Regular cardiac myocyte (primary cell): ENCODE results near the gene ZNF814. TPM values are rescaled to one million over a fixed set of nuclear protein-coding genes. Genes with fewer than 3 reads are reported as not detected.

Experiments used
- total RNA-seq: library from RNA; depleted of rRNA; stranded (reverse); fragments of >200 nt; gene quantifications from 2 replicates; pipeline ENCODE4 v1.2.3, GENCODE V29; 2014

Gene ZNF814
- 5.9 and 10.2 TPM in 2 replicates for total RNA-seq

DNA sequence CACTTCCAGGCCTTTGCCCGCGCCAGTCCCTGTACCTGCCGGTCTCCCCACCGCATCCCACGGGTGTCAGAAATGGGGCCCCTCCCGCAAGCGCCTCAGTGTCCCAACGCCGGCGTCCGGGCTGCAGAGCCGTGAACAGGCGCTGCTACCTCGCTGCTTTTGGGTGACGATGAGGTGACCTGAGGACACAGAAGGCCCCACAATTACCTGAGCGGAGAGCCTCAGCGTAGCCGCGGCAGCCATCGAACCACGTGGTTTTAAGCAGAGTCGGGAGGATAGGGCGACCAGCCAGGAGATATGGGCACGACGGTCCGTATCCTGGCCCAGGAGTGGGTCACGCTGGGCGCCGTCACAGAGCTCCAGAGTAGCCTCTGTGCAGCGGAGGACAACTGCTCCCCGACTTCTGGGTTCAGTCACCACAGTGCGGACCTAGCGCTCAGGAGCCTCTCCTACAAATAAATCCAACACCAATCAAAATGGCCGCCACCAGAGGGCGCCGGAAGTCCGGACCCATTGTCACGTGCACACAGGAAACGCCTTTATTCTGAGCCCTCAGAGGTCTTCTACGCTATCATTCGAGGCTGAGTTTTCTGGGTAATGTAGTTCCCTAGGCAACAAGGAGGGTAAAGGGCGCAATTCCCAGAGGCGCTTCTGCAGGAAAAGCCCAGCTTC is at the start of gene ZNF814:
TSS of gene ZNF814 (minus strand) at position 478 of the 672 bp plus-strand sequence. CDS start at position 243, 235 bp downstream.

DNA sequence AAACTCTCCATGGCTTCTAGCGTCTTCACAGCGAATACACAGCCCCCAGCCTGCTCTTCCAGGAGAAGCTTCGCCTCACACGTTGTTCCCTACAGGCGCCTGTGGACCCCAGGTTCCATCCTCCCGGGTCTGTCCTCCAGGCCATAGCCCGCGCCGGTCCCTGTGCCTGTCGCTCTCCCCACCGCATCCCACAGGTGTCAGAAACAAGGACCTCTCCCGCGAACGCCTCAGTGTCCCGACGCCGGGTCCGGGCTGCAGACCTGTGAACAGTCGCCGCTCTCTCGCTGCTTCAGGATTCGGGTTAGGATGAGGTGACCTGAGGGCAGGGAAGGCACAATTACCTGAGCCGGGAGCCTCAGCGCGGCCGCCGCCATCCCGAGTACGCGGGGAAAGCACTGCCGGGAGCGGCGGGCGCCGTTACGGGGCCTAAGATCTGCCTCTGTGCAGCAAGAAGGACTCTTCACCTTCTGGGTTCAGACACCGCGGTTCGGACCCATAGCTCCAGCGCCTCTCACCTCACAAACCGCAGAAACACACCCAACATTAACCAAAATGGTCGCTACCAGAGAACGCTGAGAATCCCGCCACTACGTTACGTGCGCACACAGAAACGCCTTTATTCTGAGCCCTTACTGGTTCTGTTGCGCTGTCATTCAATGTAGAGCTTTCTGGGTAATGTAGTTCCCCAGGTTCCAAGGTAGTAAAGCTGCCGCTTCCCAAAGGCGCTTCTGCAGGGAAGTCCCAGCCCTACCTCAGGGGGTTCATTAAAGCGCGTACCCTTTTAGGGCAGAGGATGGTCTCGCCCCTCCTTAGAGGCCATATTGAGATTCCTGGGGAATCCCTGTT is 46.2 kb upstream of the ZNF814 start, which contains the start of gene ZNF418:
TSS of gene ZNF418 (minus strand) at position 583 of the 846 bp plus-strand sequence. CDS start 1,580 bp downstream, outside the sequence.

DNA sequence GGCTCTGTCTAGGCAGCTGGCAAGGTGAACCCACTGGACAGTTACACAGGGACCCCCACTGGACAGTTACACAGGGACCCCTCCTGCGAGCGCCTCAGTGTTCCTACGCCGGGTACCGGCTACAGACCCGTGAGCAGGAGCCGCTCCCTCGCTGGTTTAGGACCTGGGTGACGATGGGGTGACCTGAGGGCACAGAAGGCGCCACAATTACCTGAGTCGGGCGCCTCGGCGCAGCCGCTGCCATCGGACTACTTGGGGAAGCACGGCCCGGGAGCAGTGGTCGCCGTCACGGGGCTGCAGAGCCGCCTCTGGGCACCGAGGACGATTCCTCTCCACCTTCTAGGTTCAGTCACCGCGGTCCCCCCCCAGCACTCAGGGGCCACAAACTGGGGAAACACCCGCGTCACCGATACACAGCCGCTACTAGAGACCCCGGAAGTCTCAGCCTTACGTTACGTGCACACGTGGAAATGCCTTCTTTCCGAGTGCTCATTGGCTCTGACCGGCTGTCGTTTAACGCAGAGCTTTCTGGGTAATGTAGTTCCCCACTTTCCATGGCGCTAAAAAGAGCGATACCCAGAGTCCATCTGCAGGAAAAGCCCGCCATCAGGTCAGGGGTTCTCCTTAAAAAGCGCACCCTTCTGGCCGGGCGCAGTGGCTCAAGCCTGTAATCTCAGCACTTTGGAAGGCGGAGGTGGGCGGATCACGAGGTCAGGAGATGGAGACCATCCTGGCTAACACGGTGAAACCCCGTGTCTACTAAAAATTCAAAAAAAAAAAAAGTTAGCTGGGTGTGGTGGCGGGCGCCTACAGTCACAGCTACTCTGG is 27.5 kb upstream of the ZNF814 start, which contains the start of gene ZNF417:
TSS of gene ZNF417 (minus strand) at position 425 of the 828 bp plus-strand sequence. CDS start at position 244, 181 bp downstream.

DNA sequence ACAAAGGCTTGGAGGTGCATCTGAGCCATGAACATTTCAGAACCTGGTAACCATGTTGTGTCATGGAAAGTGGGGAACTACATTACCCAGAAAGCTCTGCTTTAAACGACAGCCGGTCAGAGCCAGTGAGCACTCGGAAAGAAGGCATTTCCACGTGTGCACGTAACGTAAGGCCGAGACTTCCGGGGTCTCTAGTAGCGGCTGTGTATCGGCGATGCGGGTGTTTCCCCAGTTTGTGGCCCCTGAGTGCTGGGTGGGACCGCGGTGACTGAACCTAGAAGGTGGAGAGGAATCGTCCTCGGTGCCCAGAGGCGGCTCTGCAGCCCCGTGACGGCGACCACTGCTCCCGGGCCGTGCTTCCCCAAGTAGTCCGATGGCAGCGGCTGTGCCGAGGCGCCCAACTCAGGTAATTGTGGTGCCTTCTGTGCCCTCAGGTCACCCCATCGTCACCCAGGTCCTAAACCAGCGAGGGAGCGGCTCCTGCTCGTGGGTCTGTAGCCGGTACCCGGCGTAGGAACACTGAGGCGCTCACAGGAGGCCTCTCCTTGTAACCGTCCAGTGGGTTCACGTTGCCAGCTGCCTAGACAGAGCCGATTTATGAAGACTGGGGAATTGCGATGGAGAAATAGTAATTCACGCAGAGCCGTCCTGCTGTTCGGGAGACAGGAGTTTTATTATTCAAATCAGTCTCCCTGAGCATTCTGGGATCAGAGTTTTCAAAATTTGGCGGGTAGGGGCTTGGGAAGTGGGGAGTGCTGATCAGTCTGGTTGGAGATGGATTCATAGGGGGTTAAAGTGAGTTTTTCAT is 39.0 kb downstream of the ZNF814 start, which contains the start of gene ZNF587:
TSS of gene ZNF587 (plus strand) at position 194 of the 808 bp plus-strand sequence. CDS start at position 374, 180 bp downstream.

DNA sequence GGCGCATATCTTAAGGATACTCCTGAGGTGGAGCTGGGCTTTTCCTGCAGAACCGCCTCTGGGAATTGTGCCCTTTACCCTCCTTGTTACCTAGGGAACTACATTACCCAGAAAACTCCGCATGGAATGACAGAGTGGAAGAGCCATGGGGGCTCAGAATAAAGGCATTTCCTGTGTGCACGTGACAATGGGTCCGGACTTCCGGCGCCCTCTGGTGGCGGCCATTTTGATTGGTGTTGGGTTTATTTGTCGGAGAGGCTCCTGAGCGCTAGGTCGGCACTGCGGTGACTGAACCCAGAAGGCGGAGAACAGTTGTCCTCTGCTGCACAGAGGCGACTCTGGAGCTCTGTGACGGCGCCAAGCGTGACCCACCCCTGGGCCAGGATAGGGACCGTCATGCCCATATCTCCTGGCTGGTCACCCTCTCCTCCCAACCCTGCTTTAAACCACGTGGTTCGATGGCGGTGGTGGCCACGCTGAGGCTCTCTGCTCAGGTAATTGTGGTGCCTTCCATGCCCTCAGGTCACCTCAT is 58.7 kb downstream of the ZNF814 start, which contains the start of gene ZNF587B:
TSS of gene ZNF587B (plus strand) at position 229 of the 532 bp plus-strand sequence. CDS start at position 459, 230 bp downstream.

DNA sequence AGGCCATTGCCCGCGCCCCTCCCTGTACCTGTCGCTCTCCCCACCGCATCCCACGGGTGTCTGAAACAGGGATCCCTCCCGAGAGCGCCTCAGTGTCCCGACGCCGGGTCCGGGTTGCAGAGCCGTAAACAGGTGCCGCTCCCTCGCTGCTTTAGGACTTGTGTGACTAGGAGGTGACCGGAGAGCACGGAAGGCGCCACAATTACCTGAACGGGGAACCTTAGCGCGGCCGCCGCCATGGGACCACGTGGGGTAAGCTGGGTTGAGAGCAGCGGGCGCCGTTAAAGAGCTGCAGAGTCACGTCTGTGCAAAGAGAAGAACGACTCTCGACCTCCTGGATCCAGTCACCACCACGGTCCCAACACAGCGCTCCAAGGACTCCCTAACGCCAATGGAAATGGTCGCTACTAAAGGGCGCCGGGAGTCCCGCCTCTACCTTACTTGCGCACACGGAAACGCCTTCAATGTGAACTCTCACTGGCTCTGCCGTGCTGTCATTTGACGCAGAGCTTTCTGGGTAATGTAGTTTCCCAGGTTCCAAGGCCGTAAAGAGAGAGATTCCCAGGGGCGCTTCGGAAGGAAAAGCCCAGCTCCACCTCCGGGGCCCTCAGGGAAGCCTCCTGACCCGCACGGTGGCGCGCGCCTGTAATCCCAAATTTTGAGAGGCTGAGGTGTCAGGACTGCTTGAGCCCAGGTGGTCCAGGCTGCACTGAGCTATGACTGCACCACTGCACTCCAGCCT is 74.2 kb downstream of the ZNF814 start, which contains the start of gene ZNF552:
TSS of gene ZNF552 (minus strand) at position 409 of the 742 bp plus-strand sequence. CDS start at position 239, 170 bp downstream.

Other genes with a start within 250 kb of the ZNF814 start
- not detected in 2 replicates for gene ZSCAN4, start 220.1 kb downstream of the ZNF814 start, total RNA-seq
- 5.1 and 12.1 TPM in 2 replicates for gene ZNF551, start 207.1 kb downstream of the ZNF814 start, total RNA-seq
- gene ZNF154, start 179.8 kb downstream of the ZNF814 start, total RNA-seq, result 3.1 and 5.1 TPM in 2 replicates
- gene ZNF671, start 161.4 kb downstream of the ZNF814 start, total RNA-seq, result 10.4 and 12.1 TPM in 2 replicates
- gene ZNF776, start 142.2 kb downstream of the ZNF814 start, total RNA-seq, result 9.0 and 10.2 TPM in 2 replicates
- 18.2 and 29.9 TPM in 2 replicates for gene ZNF586, start 119.4 kb downstream of the ZNF814 start, total RNA-seq
- 4.2 and 4.4 TPM in 2 replicates for gene ZNF552, start 74.1 kb downstream of the ZNF814 start, total RNA-seq
- gene ZNF587B, start 58.7 kb downstream of the ZNF814 start, total RNA-seq, result 18.6 and 44.9 TPM in 2 replicates
- 24.9 and 35.0 TPM in 2 replicates for gene ZNF587, start 39.2 kb downstream of the ZNF814 start, total RNA-seq
- 19.6 and 24.5 TPM in 2 replicates for gene ZNF417, start 27.6 kb upstream of the ZNF814 start, total RNA-seq
- gene ZNF418, start 46.4 kb upstream of the ZNF814 start, total RNA-seq, result 5.6 and 12.1 TPM in 2 replicates
- gene ZNF256, start 58.7 kb upstream of the ZNF814 start, total RNA-seq, result 3.7 and 4.4 TPM in 2 replicates
- not detected in 2 replicates for gene C19orf18, start 85.5 kb upstream of the ZNF814 start, total RNA-seq
- 9.2 and 22.6 TPM in 2 replicates for gene ZNF606, start 113.8 kb upstream of the ZNF814 start, total RNA-seq
- not detected in 2 replicates for gene ZSCAN1, start 145.0 kb upstream of the ZNF814 start, total RNA-seq
- 3.8 and 6.8 TPM in 2 replicates for gene ZNF135, start 170.2 kb upstream of the ZNF814 start, total RNA-seq
- 30.1 and 76.4 TPM in 2 replicates for gene ZSCAN18, start 209.2 kb upstream of the ZNF814 start, total RNA-seq